SU-DHL-6 (cell line): ENCODE results near the gene WDR33.
A peak's percentile ranks its signal among the peaks of the same experiment; 100 is the strongest.
"Not testable (repeated sequence)": the region's sequence is repeated elsewhere in the genome, so short reads cannot be mapped to it uniquely, and the experiment has no call there.

Experiments used
- H2AFZ ChIP-seq: fragments of 200-600 bp; sonication (generic); 2 replicates; pipeline ENCODE4 v1.6.1; 2014; ENCODE audit warnings: low read depth, mild to moderate bottlenecking, moderate library complexity, mixed read lengths, antibody characterized with exemption, low read length; ENCODE audit not compliant: severe bottlenecking
- H3F3A ChIP-seq: fragments of 200-600 bp; shearing (Covaris generic); 2 replicates; pipeline ENCODE4 v1.6.0; 2016; ENCODE audit warnings: antibody characterized with exemption, mild to moderate bottlenecking; ENCODE audit not compliant: insufficient read depth
- H3K27ac ChIP-seq: fragments of 200-600 bp; sonication (generic); 2 replicates; pipeline ENCODE4 v1.5.1; 2016; ENCODE audit warnings: low read depth, mild to moderate bottlenecking, low read length, moderate library complexity, mixed read lengths
- H3K27me3 ChIP-seq: fragments of 200-600 bp; sonication (generic), shearing (Covaris generic); 2 replicates; pipeline ENCODE4 v1.6.0; 2014; ENCODE audit warnings: mild to moderate bottlenecking, low read length
- H3K36me3 ChIP-seq: fragments of 200-600 bp; sonication (generic); 2 replicates; pipeline ENCODE4 v1.6.1; 2014; ENCODE audit warnings: mild to moderate bottlenecking, low read length, mixed read lengths
- H3K4me2 ChIP-seq: fragments of 300-600, 200-600 bp; shearing (Covaris generic), sonication (generic); 2 replicates; pipeline ENCODE4 v1.6.0; 2014; ENCODE audit warnings: low read length, low read depth, mild to moderate bottlenecking; ENCODE audit not compliant: poor library complexity, severe bottlenecking
- H3K4me3 ChIP-seq: fragments of 200-600 bp; sonication (generic); 2 replicates; pipeline ENCODE4 v1.5.1; 2014; ENCODE audit warnings: antibody characterized with exemption, low read length, mild to moderate bottlenecking, mixed read lengths; ENCODE audit not compliant: insufficient read depth, poor library complexity, severe bottlenecking
- H3K79me2 ChIP-seq: fragments of 200-600 bp; sonication (generic); 2 replicates; pipeline ENCODE4 v1.6.1; 2014; ENCODE audit warnings: mild to moderate bottlenecking, low read length, moderate library complexity; ENCODE audit not compliant: insufficient read depth
- H3K9ac ChIP-seq: fragments of 200-600 bp; sonication (generic); 2 replicates; pipeline ENCODE4 v1.7.0; 2014; ENCODE audit warnings: mild to moderate bottlenecking, low read length
- H3K9me2 ChIP-seq: fragments of 200-600 bp; sonication (generic); replicated peaks from 2 replicates; pipeline ENCODE4 v1.6.1; 2014; ENCODE audit warnings: low read length; ENCODE audit not compliant: insufficient read depth
- H3K9me3 ChIP-seq: fragments of 200-600 bp; sonication (generic); 2 replicates; pipeline ENCODE4 v1.6.1; 2014; ENCODE audit warnings: low read length, mixed read lengths; ENCODE audit not compliant: insufficient read depth
- H4K20me1 ChIP-seq: fragments of 200-600 bp; sonication (generic); 2 replicates; pipeline ENCODE4 v1.6.1; 2014; ENCODE audit warnings: low read depth, mild to moderate bottlenecking, antibody characterized with exemption, low read length, moderate library complexity, mixed read lengths
- CTCF ChIP-seq: fragments of 200-600 bp; sonication (generic); IDR thresholded peaks from one replicate; pipeline ENCODE4 v1.5.1; 2017; ENCODE audit warnings: antibody characterized with exemption, mild to moderate bottlenecking, low read length, moderate library complexity; ENCODE audit not compliant: insufficient read depth, poor library complexity, severe bottlenecking
- EZH2phosphoT487 ChIP-seq: fragments of 200-600 bp; sonication (generic), shearing (Covaris generic); conservative IDR thresholded peaks from 2 replicates; pipeline ENCODE4 v1.6.1; 2018; ENCODE audit warnings: mild to moderate bottlenecking, antibody characterized with exemption, low read length, moderate library complexity, mixed read lengths

Gene WDR33

DNA sequence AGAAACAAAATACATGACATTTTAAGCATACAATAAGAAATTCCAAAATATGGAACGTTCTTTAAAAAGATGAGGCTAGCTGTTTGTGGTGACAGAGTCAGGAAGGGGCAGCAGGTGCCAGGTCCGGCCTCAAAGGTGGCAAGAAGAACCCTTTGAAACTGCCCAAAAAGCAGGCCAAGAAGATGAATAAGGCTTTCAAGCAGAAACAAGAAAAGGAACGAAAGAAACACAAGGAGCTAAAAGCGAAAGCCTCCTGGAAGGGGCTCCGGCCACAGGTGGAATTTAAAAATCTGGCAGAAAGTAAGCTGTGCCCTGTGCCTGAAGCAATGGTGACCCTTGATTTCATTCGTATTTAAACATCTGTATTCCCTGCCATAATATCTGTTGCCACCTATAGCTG is 5.5 kb downstream of the WDR33 start:
- Histone ChIP-seq H3F3A (peaks cover 18% of the 10 kb centered on the region; the same call in 1 of the 2 replicates), H3K9me2 (no peaks in the 10 kb centered on the region), H3K9me3 (no peaks in the 10 kb centered on the region), H2AFZ (no peak overlapping the region), H3K27ac (peak overlapping the region; percentile 61), H4K20me1 (peaks cover 48% of the 10 kb centered on the region), H3K27me3 (no peaks in the 10 kb centered on the region), H3K4me3 (peak overlapping the region; percentile 15), H3K4me2 (peak overlapping the region; percentile 61), H3K9ac (peak overlapping the region; percentile 31; the same call in 1 of the 2 replicates), H3K36me3 (peaks cover 3% of the 10 kb centered on the region; the same call in 1 of the 2 replicates), H3K79me2 (peaks cover 100% of the 10 kb centered on the region)
- TF ChIP-seq EZH2phosphoT487 (no peak), CTCF (no peak)

- Histone ChIP-seq H4K20me1 (peaks cover 35% of the 10 kb centered on the region), H3K4me3 (no peak overlapping the region), H3K79me2 (peaks cover 100% of the 10 kb centered on the region), H3K9me2 (no peaks in the 10 kb centered on the region), H3K4me2 (no peak overlapping the region), H3K36me3 (peaks cover 6% of the 10 kb centered on the region), H3F3A (0 out of 2 replicates have a peak, but pooled peaks cover 3% of the 10 kb centered on the region), H3K9me3 (no peaks in the 10 kb centered on the region), H3K27ac (no peak overlapping the region), H2AFZ (no peak overlapping the region), H3K9ac (no peak overlapping the region), H3K27me3 (no peaks in the 10 kb centered on the region)
- TF ChIP-seq EZH2phosphoT487 (no peak), CTCF (no peak)
Observed at GRCh38 chr2:127799926-127800325, 11.0 kb downstream of the WDR33 start.

- Histone ChIP-seq H4K20me1 (peaks cover 27% of the 10 kb centered on the region), H3K4me3 (no peak overlapping the region), H3K9me3 (no peaks in the 10 kb centered on the region), H3K9me2 (no peaks in the 10 kb centered on the region), H3K27ac (no peak overlapping the region), H3K27me3 (no peaks in the 10 kb centered on the region), H3F3A (0 out of 2 replicates have a peak, but pooled peaks cover 3% of the 10 kb centered on the region), H3K79me2 (peaks cover 100% of the 10 kb centered on the region), H3K9ac (no peak overlapping the region), H3K36me3 (peaks cover 6% of the 10 kb centered on the region), H2AFZ (no peak overlapping the region), H3K4me2 (peak overlapping the region; percentile 17)
- TF ChIP-seq EZH2phosphoT487, result no peak
- no peak for TF ChIP-seq CTCF
Observed at GRCh38 chr2:127796389-127796788, 14.6 kb downstream of the WDR33 start.

GRCh38 chr2:127794901-127795300 is 16.1 kb downstream of the WDR33 start:
- H3K4me2 ChIP-seq, H3K9ac ChIP-seq, H3K27ac ChIP-seq, H2AFZ ChIP-seq, H3K9me3 ChIP-seq, H3K27me3 ChIP-seq, H3K4me3 ChIP-seq, H3K36me3 ChIP-seq, H3K9me2 ChIP-seq: not testable (repeated sequence)
- peaks cover 31% of the 10 kb centered on the region for H4K20me1 ChIP-seq
- H3K79me2 ChIP-seq, result peaks cover 100% of the 10 kb centered on the region
- H3F3A ChIP-seq, result peaks cover 12% of the 10 kb centered on the region; the same call in 1 of the 2 replicates
